Gastroesophageal sphincter (tissue), 4 donors: ENCODE measurements around the gene DNAAF9. TPM values are rescaled to one million over a fixed set of nuclear protein-coding genes. Genes with fewer than 3 reads are reported as not detected.

Experiments
- ATAC-seq: fragments of 150-250 bp; one replicate; pipeline ENCODE4 v1.9.1; 2016; ENCODE audit warnings: mild to moderate bottlenecking, moderate library complexity
- H3K27ac ChIP-seq, 4 donors: fragments of 200-600 bp; sonication (generic) in 3 of 4; 1 replicate in 3 of 4; 2 replicates in 1 of 4; pipeline ENCODE4 v1.5.1; 2016 to 2019
- H3K27me3 ChIP-seq: fragments of 200-600 bp; sonication (generic); one replicate; pipeline ENCODE4 v1.5.1; 2019
- H3K36me3 ChIP-seq, 2 donors: fragments of 200-600 bp; sonication (generic); one replicate each; pipeline ENCODE4 v1.5.1; 2019; ENCODE audit warnings: control low read depth in 1 of 2
- H3K4me1 ChIP-seq, 3 donors: fragments of 200-600 bp; sonication (generic); 1 replicate in 2 of 3; 2 replicates in 1 of 3; pipeline ENCODE4 v1.5.1; 2016 to 2019; ENCODE audit warnings: control low read depth in 2 of 3
- H3K4me3 ChIP-seq, 2 donors: fragments of 200-600 bp; sonication (generic); one replicate each; pipeline ENCODE4 v1.5.1; 2019; ENCODE audit warnings: mild to moderate bottlenecking in 1 of 2, moderate library complexity in 1 of 2
- H3K9me3 ChIP-seq, 3 donors: fragments of 200-600 bp; sonication (generic); one replicate each; pipeline ENCODE4 v1.5.1; 2017 to 2019; ENCODE audit warnings: control low read depth in 2 of 3
- EP300 ChIP-seq: sonication (generic); formaldehyde crosslinking; IDR thresholded peaks from one replicate; pipeline ENCODE4 v1.6.1; 2017; ENCODE audit warnings: antibody characterized with exemption, mild to moderate bottlenecking
- POLR2A ChIP-seq, 2 donors: fragments of 450-650 bp; IDR thresholded peaks; one replicate each; pipeline ENCODE4 v1.6.1; 2017; ENCODE audit warnings: antibody characterized with exemption in 2 of 2, mild to moderate bottlenecking in 2 of 2, moderate library complexity in 1 of 2
- POLR2AphosphoS5 ChIP-seq: sonication (generic); formaldehyde crosslinking; IDR thresholded peaks from one replicate; pipeline ENCODE4 v1.6.1; 2017; ENCODE audit warnings: antibody characterized with exemption
- WGBS, 2 donors: methylation state at CpG; one replicate each; pipeline ENCODE4 v1.1.5; 2018; ENCODE audit warnings: low coverage in 1 of 2; 5-methylcytosine and 5-hydroxymethylcytosine counted together
- total RNA-seq, 4 donors: library from RNA; depleted of rRNA; stranded (reverse); fragments of >200 nt; gene quantifications; one replicate each; pipeline ENCODE4 v1.1.0, GENCODE V29; 2016
- TF ChIP-seq, protein P1 (sequence below), 4 experiments: fragments of 200-600 bp in 2 of 4; fragments of 450-650 bp in 2 of 4; sonication (generic) in 1 of 4; IDR thresholded peaks; one replicate each; pipeline ENCODE4 v1.5.1; 2017 to 2019; ENCODE audit warnings: antibody characterized with exemption in 4 of 4, mild to moderate bottlenecking in 2 of 4, moderate library complexity in 2 of 4

The DNAAF9 gene
- total RNA-seq, 4 donors from 2014 or later = 30.3 to 59.4 (median 35.9) TPM

DNA sequence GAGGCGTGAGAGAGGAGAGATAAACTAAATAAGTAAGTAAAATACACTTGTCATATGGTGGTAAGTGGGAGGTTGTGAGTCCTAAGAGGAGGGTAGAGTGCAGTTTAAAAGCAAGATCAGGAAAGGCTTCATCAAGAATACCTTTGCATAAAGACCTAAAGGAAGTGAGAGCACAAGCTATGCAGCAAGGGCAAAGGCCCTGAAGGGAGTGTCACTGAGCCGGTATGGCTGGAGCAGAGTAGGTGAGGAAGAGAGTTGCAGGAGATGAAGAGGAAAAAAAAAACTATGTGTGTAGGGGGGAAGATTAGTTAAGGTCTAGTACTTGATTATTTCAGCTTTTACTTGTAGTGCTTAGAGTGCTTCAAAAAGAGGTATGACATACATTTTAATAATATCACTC is 11.0 kb downstream of the DNAAF9 start:
- Histone ChIP-seq H3K4me3 (no peak overlapping the region), H3K36me3 (no peaks in the 10 kb centered on the region), H3K4me1 (peaks cover 8 to 60% (median 18%) of the 10 kb centered on the region in 3 donors), H3K9me3 (no peaks in the 10 kb centered on the region), H3K27ac (no peak overlapping the region), H3K27me3 (no peaks in the 10 kb centered on the region)
- 82 to 90% methylated on average over 2 of the region's 2 CpGs for WGBS, 2 donors
- no peak for ATAC-seq
- TF ChIP-seq POLR2AphosphoS5 (no peak), POLR2A (IDR thresholded peaks at IDR 0.05) (no peak), EP300 (no peak)
- TF ChIP-seq, protein P1, sequence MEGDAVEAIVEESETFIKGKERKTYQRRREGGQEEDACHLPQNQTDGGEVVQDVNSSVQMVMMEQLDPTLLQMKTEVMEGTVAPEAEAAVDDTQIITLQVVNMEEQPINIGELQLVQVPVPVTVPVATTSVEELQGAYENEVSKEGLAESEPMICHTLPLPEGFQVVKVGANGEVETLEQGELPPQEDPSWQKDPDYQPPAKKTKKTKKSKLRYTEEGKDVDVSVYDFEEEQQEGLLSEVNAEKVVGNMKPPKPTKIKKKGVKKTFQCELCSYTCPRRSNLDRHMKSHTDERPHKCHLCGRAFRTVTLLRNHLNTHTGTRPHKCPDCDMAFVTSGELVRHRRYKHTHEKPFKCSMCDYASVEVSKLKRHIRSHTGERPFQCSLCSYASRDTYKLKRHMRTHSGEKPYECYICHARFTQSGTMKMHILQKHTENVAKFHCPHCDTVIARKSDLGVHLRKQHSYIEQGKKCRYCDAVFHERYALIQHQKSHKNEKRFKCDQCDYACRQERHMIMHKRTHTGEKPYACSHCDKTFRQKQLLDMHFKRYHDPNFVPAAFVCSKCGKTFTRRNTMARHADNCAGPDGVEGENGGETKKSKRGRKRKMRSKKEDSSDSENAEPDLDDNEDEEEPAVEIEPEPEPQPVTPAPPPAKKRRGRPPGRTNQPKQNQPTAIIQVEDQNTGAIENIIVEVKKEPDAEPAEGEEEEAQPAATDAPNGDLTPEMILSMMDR (IDR thresholded peaks at IDR 0.05) = no peak

DNA sequence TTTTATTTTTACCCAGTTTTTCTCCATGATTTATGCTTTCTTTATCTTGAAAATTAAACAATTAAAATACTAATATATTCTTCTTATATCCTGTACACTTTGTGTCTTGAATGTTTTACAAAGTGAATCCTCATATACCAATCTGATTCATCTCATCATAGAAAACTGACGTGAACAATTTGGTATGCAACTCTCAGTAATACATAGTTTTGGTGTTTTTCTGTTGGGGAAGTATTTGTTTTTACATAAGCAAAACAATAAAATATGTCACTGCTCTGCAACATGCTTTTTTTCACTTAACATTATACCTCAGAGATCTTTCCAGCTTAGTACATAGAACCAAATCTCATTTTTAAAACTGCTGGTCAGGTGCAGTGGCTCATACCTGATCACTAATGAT is 14.7 kb downstream of the DNAAF9 start:
- Histone ChIP-seq H3K4me1 (peaks cover 0 to 38% (median 0%) of the 10 kb centered on the region in 3 donors), H3K4me3 (no peak overlapping the region), H3K27me3 (no peaks in the 10 kb centered on the region), H3K9me3 (no peaks in the 10 kb centered on the region), H3K36me3 (no peaks in the 10 kb centered on the region), H3K27ac (no peak overlapping the region)
- TF ChIP-seq, protein P1 (IDR thresholded peaks at IDR 0.05) = no peak
- TF ChIP-seq POLR2A (IDR thresholded peaks at IDR 0.05) = no peak
- no peak for TF ChIP-seq POLR2AphosphoS5
- TF ChIP-seq EP300 = no peak
- ATAC-seq = no peak
- 67 to 68% methylated on average over 1 of the region's 1 CpG for WGBS, 2 donors

DNA sequence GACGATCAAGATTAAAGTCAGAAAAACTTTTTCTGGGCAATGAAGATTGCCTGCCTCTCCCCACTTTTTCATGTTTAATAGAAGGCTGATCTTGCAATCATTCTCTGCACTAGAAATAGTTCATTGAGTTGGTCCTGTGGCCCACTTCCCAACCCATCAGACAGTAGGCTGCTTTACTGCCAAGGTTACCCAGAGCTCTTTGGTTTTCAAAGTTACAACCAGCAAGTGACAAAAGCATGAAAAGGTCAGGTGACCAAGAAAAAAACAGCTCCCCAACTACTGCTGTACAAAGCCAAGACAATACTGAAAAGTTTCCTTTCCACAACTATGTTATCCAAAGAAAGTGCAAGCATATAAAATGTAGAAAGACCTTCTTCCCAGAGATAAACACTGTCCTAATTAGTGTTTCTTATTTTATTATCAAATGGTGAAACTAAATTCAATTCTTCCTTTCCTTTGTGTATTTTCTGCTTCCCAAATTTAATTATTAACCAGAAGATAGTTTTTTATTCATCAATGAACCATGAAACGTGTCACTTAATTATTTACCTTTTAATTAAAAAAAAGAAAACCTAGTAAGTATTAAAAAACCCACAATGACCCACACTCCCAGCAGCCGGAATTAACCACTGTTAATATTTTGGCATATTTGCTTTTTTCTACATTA is 16.6 kb downstream of the DNAAF9 start:
- Histone ChIP-seq H3K9me3 (no peaks in the 10 kb centered on the region), H3K4me3 (no peak overlapping the region), H3K36me3 (no peaks in the 10 kb centered on the region), H3K27ac (no peak overlapping the region), H3K27me3 (no peaks in the 10 kb centered on the region), H3K4me1 (peaks cover 0 to 36% (median 0%) of the 10 kb centered on the region in 3 donors)
- no peak for ATAC-seq
- WGBS, 2 donors = 47 to 49% methylated on average over 3 of the region's 3 CpGs
- TF ChIP-seq POLR2A (IDR thresholded peaks at IDR 0.05) (no peak), POLR2AphosphoS5 (no peak), EP300 (no peak)
- TF ChIP-seq, protein P1 (IDR thresholded peaks at IDR 0.05) = no peak

DNA sequence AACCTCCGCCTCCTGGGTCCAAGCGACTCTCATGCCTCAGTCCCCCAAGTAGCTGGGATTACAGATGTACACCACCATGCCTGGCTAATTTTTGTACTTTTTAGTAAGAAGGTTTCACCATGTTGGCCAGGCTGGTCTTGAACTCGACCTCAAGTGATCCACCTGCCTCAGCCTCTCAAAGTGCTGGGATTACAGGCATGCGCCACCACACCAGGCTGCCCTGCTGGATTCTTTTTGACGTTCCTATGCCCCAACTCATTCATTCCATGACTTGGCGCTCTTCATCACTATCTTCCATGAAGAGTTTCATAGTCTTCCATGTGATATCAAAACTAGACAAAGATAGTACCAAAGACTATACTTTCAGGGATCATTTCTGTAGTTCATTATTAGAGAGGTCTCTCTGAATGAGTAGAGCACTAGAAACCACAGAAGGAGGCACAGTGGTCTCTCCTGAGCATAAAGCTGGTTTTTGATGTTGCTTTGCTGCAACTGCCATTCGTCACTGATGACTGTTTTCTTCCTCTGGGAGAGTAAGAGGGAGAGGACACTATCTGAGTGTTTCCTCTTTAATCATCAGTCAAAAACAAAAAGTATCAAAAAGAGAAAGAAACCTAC is 23.5 kb downstream of the DNAAF9 start:
- Histone ChIP-seq H3K36me3 (peaks cover 0 to 20% of the 10 kb centered on the region in 2 donors), H3K9me3 (no peaks in the 10 kb centered on the region), H3K27ac (no peak overlapping the region), H3K27me3 (no peaks in the 10 kb centered on the region), H3K4me1 (peaks cover 0 to 22% (median 0%) of the 10 kb centered on the region in 3 donors), H3K4me3 (no peak overlapping the region)
- no peak for TF ChIP-seq POLR2A (IDR thresholded peaks at IDR 0.05)
- no peak for TF ChIP-seq POLR2AphosphoS5
- TF ChIP-seq, protein P1 (IDR thresholded peaks at IDR 0.05) = no peak
- no peak for TF ChIP-seq EP300
- ATAC-seq = no peak
- 98% methylated on average over 5 to 7 of the region's 7 CpGs for WGBS, 2 donors

DNA sequence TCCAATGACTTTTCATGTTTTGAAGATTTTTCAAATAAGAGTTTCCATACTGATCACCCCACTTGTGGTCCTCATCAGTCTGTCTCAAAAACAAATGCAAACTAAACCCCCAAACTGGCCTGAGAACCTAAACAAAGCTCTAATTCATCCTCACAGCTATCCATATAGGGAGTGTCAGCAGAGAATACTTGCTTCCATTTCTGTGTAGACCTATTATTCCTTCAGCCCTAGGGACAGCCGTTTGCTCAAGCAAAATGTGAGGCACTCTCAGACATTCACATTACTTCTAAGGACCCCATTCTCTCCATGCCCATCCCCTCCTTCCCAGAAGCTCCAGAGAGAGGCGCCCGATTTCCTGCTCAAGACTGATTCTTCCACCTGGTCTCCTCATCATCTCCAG is 24.6 kb downstream of the DNAAF9 start:
- Histone ChIP-seq H3K27me3 (no peaks in the 10 kb centered on the region), H3K9me3 (no peaks in the 10 kb centered on the region), H3K4me1 (peaks cover 0 to 29% (median 0%) of the 10 kb centered on the region in 3 donors), H3K27ac (no peak overlapping the region), H3K36me3 (peaks cover 0 to 30% of the 10 kb centered on the region in 2 donors), H3K4me3 (no peak overlapping the region)
- TF ChIP-seq POLR2A (IDR thresholded peaks at IDR 0.05) (no peak), EP300 (no peak), POLR2AphosphoS5 (no peak)
- TF ChIP-seq, protein P1 (IDR thresholded peaks at IDR 0.05) = no peak
- no peak for ATAC-seq
- WGBS, 2 donors = 71 to 81% methylated on average over 3 of the region's 3 CpGs
